ENCODE results near the gene UBE2V1. TPM values are rescaled to one million over a fixed set of nuclear protein-coding genes. Genes with fewer than 3 reads are reported as not detected.
A peak's percentile ranks its signal among the peaks of the same experiment; 100 is the strongest.

UBE2V1 gene
- total RNA-seq, 1 donor from 2014 or later: 150 TPM

DNA sequence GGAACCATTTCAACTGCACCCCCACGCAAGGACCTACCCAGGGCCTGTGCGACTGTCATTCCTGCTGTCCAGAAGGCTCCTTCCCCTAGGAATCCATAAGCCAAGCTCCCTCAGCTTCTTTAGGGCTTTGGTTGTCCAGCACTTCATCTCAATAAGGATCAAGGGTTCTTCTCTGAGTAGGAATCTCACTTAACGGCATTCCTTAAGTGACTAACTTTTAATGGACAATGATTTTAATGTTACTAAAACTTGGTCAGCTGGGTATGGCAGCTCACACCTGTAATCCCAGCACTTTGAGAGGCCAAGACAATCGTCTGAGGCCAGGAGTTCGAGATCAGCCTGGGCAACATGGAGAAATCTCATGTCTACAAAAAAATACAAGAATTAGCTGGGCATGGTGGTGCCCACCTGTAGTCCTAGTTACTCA is 13.4 kb downstream of the UBE2V1 start:
- Mint-ChIP-seq H3K9me3 (ENCODE audit: low read depth) (no peaks in the 10 kb centered on the region), H3K4me3 (ENCODE audit: low read depth) (no peak overlapping the region), H3K27ac (peak overlapping the region; percentile 73), H3K27me3 (no peaks in the 10 kb centered on the region), H3K4me1 (ENCODE audit: low read depth) (peaks cover 20% of the 10 kb centered on the region), H3K36me3 (ENCODE audit: insufficient read depth) (peaks cover 10% of the 10 kb centered on the region)
- DNase-seq (ENCODE audit: low spot score, unreplicated experiment): no peak
- TF ChIP-seq, protein P1, sequence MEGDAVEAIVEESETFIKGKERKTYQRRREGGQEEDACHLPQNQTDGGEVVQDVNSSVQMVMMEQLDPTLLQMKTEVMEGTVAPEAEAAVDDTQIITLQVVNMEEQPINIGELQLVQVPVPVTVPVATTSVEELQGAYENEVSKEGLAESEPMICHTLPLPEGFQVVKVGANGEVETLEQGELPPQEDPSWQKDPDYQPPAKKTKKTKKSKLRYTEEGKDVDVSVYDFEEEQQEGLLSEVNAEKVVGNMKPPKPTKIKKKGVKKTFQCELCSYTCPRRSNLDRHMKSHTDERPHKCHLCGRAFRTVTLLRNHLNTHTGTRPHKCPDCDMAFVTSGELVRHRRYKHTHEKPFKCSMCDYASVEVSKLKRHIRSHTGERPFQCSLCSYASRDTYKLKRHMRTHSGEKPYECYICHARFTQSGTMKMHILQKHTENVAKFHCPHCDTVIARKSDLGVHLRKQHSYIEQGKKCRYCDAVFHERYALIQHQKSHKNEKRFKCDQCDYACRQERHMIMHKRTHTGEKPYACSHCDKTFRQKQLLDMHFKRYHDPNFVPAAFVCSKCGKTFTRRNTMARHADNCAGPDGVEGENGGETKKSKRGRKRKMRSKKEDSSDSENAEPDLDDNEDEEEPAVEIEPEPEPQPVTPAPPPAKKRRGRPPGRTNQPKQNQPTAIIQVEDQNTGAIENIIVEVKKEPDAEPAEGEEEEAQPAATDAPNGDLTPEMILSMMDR (IDR thresholded peaks at IDR 0.05; ENCODE audit: unreplicated experiment): no peak

DNA sequence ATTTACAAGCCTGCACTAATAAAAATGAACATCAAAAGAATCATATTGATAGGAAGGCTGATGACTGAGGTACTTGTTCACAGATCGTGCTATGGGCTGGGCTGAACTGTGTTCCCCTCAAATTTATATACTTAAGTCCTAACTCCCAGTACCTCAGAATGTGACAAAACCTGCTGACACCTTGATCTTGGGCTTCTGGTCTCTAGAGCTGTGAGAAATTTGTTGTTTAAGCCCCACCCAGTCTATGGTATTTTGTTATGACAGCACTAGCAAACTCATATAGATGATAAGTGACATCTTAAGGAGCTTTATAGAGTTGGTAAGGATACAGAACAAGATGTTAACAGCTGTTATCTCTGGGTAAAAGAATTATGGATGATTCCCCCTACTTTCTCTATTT is 13.8 kb downstream of the UBE2V1 start:
- no peaks in the 10 kb centered on the region for H3K27me3 Mint-ChIP-seq
- no peak for DNase-seq (ENCODE audit: low spot score, unreplicated experiment)
- H3K4me1 Mint-ChIP-seq (ENCODE audit: low read depth): peaks cover 20% of the 10 kb centered on the region
- no peaks in the 10 kb centered on the region for H3K9me3 Mint-ChIP-seq (ENCODE audit: low read depth)
- H3K27ac Mint-ChIP-seq: no peak overlapping the region
- H3K4me3 Mint-ChIP-seq (ENCODE audit: low read depth): no peak overlapping the region
- TF ChIP-seq, protein P1 (IDR thresholded peaks at IDR 0.05; ENCODE audit: unreplicated experiment): no peak
- peaks cover 10% of the 10 kb centered on the region for H3K36me3 Mint-ChIP-seq (ENCODE audit: insufficient read depth)

DNA sequence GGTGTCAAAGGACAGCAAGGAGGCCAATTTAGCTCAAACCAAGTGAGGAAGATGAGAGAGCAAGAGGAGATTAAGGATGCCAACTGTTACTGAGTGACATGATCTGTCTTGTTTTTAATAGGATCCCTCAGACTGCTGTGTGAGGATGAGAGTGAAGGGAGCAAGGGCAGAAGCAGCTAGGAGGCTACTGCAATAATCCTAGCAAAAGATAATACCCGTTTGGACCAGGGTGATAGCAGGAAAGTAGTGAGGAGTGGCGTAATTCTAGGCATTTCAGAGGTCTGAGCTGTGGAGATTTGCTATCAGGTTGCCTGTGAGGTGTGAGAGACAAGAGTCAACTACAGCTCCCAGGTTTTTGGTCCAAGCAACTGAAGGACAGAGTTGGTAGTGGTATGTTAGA is 14.7 kb downstream of the UBE2V1 start:
- peaks cover 13% of the 10 kb centered on the region for H3K36me3 Mint-ChIP-seq (ENCODE audit: insufficient read depth)
- no peaks in the 10 kb centered on the region for H3K27me3 Mint-ChIP-seq
- H3K9me3 Mint-ChIP-seq (ENCODE audit: low read depth): no peaks in the 10 kb centered on the region
- H3K27ac Mint-ChIP-seq: peak overlapping the region; percentile 1
- H3K4me3 Mint-ChIP-seq (ENCODE audit: low read depth): no peak overlapping the region
- TF ChIP-seq, protein P1 (IDR thresholded peaks at IDR 0.05; ENCODE audit: unreplicated experiment): no peak
- no peak for DNase-seq (ENCODE audit: low spot score, unreplicated experiment)
- H3K4me1 Mint-ChIP-seq (ENCODE audit: low read depth): peaks cover 20% of the 10 kb centered on the region

DNA sequence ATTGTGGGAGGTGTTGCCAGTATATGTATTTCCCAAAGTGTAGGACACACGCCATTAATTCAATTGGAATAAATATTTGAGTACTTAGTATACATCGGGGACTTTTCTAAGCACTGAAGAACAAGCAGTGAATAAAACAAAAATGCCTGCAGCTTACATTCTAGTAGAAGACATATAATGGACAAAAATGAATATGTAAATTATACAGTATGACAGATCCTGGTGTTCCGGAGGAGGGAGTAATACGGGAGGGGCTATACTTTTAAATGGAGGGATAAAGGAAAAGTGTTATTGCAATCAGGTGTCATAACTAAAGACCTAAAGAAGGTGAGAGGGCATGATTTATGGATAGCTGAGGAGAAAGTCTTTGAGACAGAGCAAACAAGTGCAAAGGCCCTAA is 15.1 kb downstream of the UBE2V1 start:
- H3K36me3 Mint-ChIP-seq (ENCODE audit: insufficient read depth): peaks cover 13% of the 10 kb centered on the region
- H3K4me1 Mint-ChIP-seq (ENCODE audit: low read depth): peaks cover 17% of the 10 kb centered on the region
- H3K27ac Mint-ChIP-seq: peak overlapping the region; percentile 18
- H3K27me3 Mint-ChIP-seq: no peaks in the 10 kb centered on the region
- H3K4me3 Mint-ChIP-seq (ENCODE audit: low read depth): no peak overlapping the region
- TF ChIP-seq, protein P1 (IDR thresholded peaks at IDR 0.05; ENCODE audit: unreplicated experiment): no peak
- no peak for DNase-seq (ENCODE audit: low spot score, unreplicated experiment)
- H3K9me3 Mint-ChIP-seq (ENCODE audit: low read depth): no peaks in the 10 kb centered on the region

DNA sequence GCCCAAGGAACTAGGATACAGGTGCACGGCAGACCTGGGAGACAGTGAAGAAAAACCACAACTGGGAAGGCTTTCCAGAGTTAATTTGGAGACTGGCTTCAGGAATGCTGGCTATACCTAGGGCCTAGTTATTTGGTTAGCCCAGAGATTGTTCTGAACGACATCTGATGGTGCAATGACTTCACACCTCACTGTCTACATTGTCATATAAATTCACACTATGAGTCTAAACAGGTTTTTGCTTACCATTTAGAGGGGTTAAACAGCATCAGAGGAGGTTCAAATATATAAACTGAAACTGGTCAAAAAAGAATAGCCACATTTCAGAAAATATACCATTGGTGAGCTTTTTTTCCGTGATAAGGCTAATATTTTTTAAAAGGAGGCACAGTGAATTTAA is 16.7 kb downstream of the UBE2V1 start:
- Mint-ChIP-seq H3K4me1 (ENCODE audit: low read depth) (peaks cover 7% of the 10 kb centered on the region), H3K36me3 (ENCODE audit: insufficient read depth) (peaks cover 11% of the 10 kb centered on the region), H3K4me3 (ENCODE audit: low read depth) (no peak overlapping the region), H3K9me3 (ENCODE audit: low read depth) (no peaks in the 10 kb centered on the region), H3K27ac (no peak overlapping the region), H3K27me3 (no peaks in the 10 kb centered on the region)
- TF ChIP-seq, protein P1 (IDR thresholded peaks at IDR 0.05; ENCODE audit: unreplicated experiment): no peak
- no peak for DNase-seq (ENCODE audit: low spot score, unreplicated experiment)

All from progenitor cell of endocrine pancreas (in vitro differentiated cells).